HUES64 (cell line): ENCODE measurements around the gene TGFBR3.

ENCODE experiments used
- H3K27ac ChIP-seq: 2 replicates; pipeline ENCODE4 v1.7.0; 2013; ENCODE audit warnings: low read depth, low read length, inconsistent platforms
- H3K27me3 ChIP-seq: 2 replicates; pipeline ENCODE4 v1.6.1; 2013; ENCODE audit warnings: mild to moderate bottlenecking, low read length; ENCODE audit not compliant: insufficient read depth
- H3K36me3 ChIP-seq: 2 replicates; pipeline ENCODE4 v1.6.1; 2013; ENCODE audit warnings: mild to moderate bottlenecking, low read length; ENCODE audit not compliant: insufficient read depth
- H3K4me1 ChIP-seq: 2 replicates; pipeline ENCODE4 v1.6.1; 2013; ENCODE audit warnings: mild to moderate bottlenecking, low read length, moderate library complexity; ENCODE audit not compliant: insufficient read depth
- H3K4me3 ChIP-seq: 2 replicates; pipeline ENCODE4 v1.5.1; 2013; ENCODE audit warnings: mild to moderate bottlenecking, low read length, moderate library complexity
- H3K9ac ChIP-seq: 2 replicates; pipeline ENCODE4 v1.6.1; 2013; ENCODE audit warnings: mild to moderate bottlenecking, low read depth, low read length
- H3K9me3 ChIP-seq: 2 replicates; pipeline ENCODE4 v1.6.1; 2013; ENCODE audit warnings: low read depth, low read length; ENCODE audit not compliant: insufficient read depth
- WGBS: fragments of 150-250, 120-280 bp; methylation state at CpG from one replicate; pipeline ENCODE4 v1.1.7; 2013; ENCODE audit warnings: missing lambda C conversion rate; 5-methylcytosine and 5-hydroxymethylcytosine counted together

Gene TGFBR3

DNA sequence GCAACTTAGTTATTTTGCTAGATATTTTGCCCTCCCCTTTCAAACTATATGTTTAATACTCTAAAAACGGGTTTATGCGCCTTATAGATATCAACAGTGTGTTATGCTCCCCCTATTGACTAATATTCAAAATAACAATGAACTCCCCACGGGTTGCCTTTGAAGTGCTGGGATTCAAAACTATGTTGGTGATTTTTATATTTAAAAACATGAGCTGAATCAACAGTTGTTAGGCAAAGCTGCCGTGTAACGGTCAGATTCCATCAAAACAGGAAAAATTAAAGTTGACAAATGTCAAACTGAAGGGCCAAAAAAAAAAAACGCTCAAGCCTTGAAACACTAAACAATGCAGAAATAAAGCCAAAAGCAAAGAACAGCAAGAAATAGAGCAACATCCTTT, 2.5 kb downstream of the TGFBR3 start:
- H3K36me3 ChIP-seq = no peaks in the 10 kb centered on the region
- 82% methylated on average over 5 of the region's 6 CpGs for WGBS
- H3K27ac ChIP-seq = no peak overlapping the region
- H3K9me3 ChIP-seq = no peaks in the 10 kb centered on the region
- no peak overlapping the region for H3K4me3 ChIP-seq
- peaks cover 7% of the 10 kb centered on the region; the same call in 1 of the 2 replicates for H3K4me1 ChIP-seq
- H3K9ac ChIP-seq = no peak overlapping the region
- H3K27me3 ChIP-seq = peaks cover 47% of the 10 kb centered on the region

DNA sequence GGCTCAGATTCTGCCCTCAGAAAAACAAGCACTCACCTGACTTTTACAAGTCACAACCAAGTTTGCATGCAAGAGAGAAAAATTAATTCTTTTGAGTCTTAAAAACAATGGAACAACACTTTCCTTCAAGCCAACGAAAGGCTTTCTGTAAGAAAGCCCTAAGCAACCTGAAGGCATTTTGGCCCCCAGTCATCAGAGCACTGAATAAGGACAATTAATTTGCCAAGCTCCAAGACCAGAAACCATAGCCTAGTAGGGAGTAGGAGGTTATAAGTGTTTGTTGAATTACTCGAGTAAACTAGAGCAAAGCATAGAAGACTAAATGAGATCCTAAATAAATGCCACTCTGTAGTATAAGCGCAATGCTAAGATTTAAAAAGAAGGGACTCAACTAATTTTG, 4.7 kb downstream of the TGFBR3 start:
- no peak overlapping the region for H3K27ac ChIP-seq
- peaks cover 30% of the 10 kb centered on the region for H3K27me3 ChIP-seq
- H3K4me1 ChIP-seq = peaks cover 7% of the 10 kb centered on the region; the same call in 1 of the 2 replicates
- no peaks in the 10 kb centered on the region for H3K9me3 ChIP-seq
- H3K9ac ChIP-seq = no peak overlapping the region
- 89% methylated on average over 3 of the region's 3 CpGs for WGBS
- H3K4me3 ChIP-seq = no peak overlapping the region
- no peaks in the 10 kb centered on the region for H3K36me3 ChIP-seq

DNA sequence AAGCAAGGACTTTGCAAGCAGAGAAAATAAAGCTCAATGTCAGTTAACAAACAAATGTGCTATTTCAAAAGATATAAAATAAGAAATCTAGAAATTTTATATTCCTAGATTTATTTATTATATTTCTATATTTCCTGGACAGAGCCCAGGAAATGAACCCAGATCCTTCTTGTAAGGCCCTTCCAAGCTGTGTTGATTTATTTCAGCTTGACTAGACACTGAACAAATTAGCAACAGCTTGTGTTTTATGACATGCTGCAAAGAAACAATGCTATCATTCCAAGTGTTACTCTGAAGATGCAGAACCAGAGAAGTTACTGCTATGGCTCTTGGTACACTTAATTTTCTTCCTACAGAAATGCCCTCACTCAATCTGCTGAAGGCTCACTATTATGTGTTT, 6.2 kb downstream of the TGFBR3 start:
- H3K36me3 ChIP-seq = no peaks in the 10 kb centered on the region
- H3K27ac ChIP-seq = no peak overlapping the region
- no peak overlapping the region for H3K4me3 ChIP-seq

DNA sequence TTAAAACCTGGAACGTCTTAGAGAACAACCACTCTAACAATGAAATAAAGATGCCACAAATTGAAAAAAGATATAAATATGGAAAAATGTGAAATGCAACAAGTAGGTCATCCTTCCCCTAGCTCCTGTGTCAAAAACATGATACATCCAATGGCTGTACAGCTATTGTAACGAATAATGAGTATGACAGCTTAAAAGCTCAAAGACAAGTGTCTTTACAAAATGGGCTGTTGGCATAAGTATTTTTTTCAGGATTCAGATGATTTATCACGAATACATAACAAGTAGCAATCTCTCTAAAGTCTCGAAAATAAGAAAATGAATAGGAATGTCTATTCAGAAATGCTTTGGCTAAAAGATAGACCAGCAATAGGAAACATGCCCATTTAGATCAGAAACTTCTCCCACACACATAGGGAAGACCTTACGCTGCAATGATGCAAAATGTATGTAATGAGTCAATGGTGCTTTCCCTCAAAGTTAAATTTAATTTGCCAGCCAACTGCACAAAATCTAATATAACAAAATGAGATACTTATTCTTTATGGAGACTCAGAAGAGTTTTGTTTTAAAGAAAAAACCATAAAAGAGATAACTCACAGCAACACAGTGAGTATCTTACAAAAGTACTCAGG, 8.3 kb downstream of the TGFBR3 start:
- H3K9ac ChIP-seq = no peak overlapping the region
- WGBS = 89% methylated on average over 3 of the region's 5 CpGs
- H3K4me3 ChIP-seq = no peak overlapping the region
- no peaks in the 10 kb centered on the region for H3K36me3 ChIP-seq
- no peak overlapping the region for H3K27ac ChIP-seq
- H3K9me3 ChIP-seq = no peaks in the 10 kb centered on the region
- H3K4me1 ChIP-seq = 0 out of 2 replicates have a peak, but pooled peaks cover 3% of the 10 kb centered on the region
- H3K27me3 ChIP-seq = no peaks in the 10 kb centered on the region

More for the DNA sequence above, 6.2 kb downstream of the TGFBR3 start:
- Histone ChIP-seq H3K9me3 (no peaks in the 10 kb centered on the region), H3K9ac (no peak overlapping the region), H3K27me3 (peaks cover 15% of the 10 kb centered on the region), H3K4me1 (peaks cover 3% of the 10 kb centered on the region; the same call in 1 of the 2 replicates)

DNA sequence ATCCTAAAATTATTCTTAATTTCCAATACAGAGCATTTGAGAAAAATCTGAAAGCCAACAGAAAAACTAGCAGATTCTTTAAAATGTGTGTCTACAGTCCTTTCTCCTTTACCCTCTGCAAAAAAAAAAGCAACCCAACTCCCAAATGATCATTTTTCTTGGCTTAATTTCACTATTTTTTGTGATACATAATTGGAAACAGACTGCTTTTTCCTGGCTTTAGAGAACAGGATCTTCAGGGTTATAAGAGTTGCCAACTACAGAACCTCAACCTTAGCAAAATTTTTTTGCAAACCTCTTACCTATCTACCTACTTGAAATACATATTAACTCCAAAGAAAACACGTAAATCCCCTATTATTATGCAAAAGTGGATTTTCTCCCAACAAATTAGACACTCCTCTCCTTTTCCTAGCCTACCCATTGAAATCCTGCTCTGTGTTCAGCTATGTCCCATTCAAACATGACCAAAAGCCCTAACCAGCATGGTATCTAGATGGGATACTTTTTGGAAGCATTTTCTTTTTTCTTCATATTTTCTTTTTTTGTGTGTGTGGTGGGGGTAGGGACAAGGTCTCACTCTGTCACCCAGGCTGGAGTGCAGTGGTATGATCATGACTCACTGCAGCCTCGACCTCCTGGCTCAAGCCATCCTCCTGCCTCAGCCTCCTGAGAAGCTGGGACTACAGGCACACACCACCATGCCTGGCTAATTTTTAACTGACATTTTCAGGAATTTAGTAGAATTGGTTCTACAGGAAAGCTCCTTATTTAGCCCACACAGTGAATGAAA, 9.0 kb downstream of the TGFBR3 start:
- 0 out of 2 replicates have a peak, but pooled peaks cover 3% of the 10 kb centered on the region for H3K4me1 ChIP-seq
- H3K4me3 ChIP-seq = no peak overlapping the region
- H3K36me3 ChIP-seq = no peaks in the 10 kb centered on the region
- 86% methylated on average over 2 of the region's 2 CpGs for WGBS
- no peak overlapping the region for H3K27ac ChIP-seq
- H3K9me3 ChIP-seq = no peaks in the 10 kb centered on the region
- no peak overlapping the region for H3K9ac ChIP-seq
- H3K27me3 ChIP-seq = no peaks in the 10 kb centered on the region

DNA sequence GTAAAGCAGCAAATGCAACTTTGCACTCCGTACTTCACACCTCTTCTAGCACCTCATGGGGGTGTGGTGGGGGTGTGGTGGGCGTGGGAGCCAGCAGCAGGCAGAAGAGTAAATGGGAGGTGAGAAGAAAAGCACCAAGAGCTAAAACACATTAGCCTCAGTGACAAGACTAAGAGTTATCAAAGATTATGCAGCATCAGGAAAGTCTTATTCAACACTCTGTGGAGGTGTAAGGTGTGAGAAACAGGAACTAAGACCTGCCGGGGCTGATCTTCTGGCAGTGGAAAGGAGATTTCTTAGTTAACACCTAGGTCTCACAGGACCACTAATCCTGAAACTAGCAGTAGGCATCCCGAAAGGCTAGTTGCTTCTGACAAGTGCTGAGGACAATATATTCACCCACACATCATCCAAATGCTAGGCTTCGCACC, 9.9 kb downstream of the TGFBR3 start:
- no peak overlapping the region for H3K4me3 ChIP-seq
- no peaks in the 10 kb centered on the region for H3K27me3 ChIP-seq
- no peak overlapping the region for H3K27ac ChIP-seq
- whole genome bisulfite sequencing = 82% methylated on average over 3 of the region's 5 CpGs
- H3K9ac ChIP-seq = no peak overlapping the region
- H3K4me1 ChIP-seq = 0 out of 2 replicates have a peak, but pooled peaks cover 1% of the 10 kb centered on the region
- H3K9me3 ChIP-seq = no peaks in the 10 kb centered on the region
- no peaks in the 10 kb centered on the region for H3K36me3 ChIP-seq

DNA sequence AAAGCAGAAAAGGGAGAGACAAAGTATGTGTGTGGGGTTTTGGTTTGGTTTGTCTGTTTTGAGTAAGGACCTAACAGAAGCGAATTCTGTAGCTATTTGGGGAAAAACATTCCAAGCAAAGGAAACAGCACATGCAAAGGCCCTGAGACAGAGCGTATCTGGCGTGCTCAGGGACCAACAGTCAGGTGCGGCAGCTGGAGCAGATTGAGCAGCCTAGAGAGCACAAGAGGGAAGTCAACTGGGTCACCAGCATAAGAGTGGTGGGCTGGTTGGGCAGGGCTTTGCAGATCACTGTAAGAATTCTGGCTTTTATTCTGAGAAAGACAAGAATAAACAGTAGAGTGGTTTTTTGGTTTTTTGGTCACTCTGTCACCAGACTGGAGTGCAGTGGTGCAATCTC, 11.8 kb downstream of the TGFBR3 start:
- Histone ChIP-seq H3K9ac (no peak overlapping the region), H3K9me3 (no peaks in the 10 kb centered on the region), H3K4me1 (no peaks in the 10 kb centered on the region), H3K27ac (no peak overlapping the region), H3K27me3 (no peaks in the 10 kb centered on the region), H3K4me3 (no peak overlapping the region), H3K36me3 (no peaks in the 10 kb centered on the region)
- WGBS = 94% methylated on average over 4 of the region's 4 CpGs

DNA sequence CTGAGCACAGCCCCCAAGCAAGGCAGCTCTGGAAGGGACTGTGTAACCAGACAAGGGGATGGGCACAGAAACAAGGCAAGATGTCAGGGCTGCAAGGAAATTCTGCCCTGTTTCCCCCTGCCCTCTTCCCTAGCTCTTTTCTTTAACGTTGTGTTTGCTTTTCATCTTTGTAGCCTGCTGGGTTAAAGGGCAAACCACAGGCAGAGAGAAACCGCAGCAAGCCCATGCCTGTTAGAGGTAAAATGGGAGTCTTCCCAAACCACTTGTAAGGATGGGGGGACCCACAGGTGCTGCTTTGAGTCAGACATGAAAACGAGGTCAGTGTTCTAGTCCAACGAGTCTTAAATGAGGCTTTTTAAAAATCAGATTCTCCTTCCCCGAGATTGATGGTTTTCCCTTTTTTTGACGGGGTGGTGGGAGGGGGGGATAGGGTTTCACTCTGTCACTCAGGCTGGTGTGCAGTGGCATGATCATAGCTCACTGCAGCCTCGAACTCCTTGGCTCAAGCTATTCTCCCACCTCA, 13.3 kb downstream of the TGFBR3 start:
- H3K9me3 ChIP-seq = no peaks in the 10 kb centered on the region
- H3K27ac ChIP-seq = no peak overlapping the region
- no peak overlapping the region for H3K9ac ChIP-seq
- H3K4me1 ChIP-seq = no peaks in the 10 kb centered on the region
- whole genome bisulfite sequencing = 70% methylated on average over 6 of the region's 7 CpGs
- H3K36me3 ChIP-seq = no peaks in the 10 kb centered on the region
- H3K4me3 ChIP-seq = no peak overlapping the region
- H3K27me3 ChIP-seq = no peaks in the 10 kb centered on the region

DNA sequence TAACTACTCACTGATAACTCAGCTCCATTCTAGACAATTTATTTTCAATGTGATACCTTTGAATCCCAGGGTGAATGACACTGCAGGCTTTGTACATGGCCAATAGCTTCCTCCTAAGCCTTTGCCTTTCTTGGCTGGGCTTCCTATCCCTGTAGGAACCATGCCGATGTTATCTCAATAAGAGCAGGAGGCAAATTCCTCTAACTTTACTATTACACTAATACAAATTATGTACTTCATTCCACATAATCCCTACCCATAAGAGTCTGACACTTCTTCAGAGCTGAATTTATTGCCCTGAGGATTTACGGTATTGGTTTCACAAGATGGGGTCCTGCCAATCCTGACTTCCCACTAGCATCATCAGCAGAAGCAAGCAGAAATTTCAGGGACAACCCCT, 14.0 kb downstream of the TGFBR3 start:
- H3K9ac ChIP-seq = no peak overlapping the region
- 90% methylated on average over 2 of the region's 2 CpGs for WGBS
- no peaks in the 10 kb centered on the region for H3K4me1 ChIP-seq
- H3K4me3 ChIP-seq = no peak overlapping the region
- no peaks in the 10 kb centered on the region for H3K27me3 ChIP-seq
- no peaks in the 10 kb centered on the region for H3K9me3 ChIP-seq
- no peaks in the 10 kb centered on the region for H3K36me3 ChIP-seq
- H3K27ac ChIP-seq = no peak overlapping the region

DNA sequence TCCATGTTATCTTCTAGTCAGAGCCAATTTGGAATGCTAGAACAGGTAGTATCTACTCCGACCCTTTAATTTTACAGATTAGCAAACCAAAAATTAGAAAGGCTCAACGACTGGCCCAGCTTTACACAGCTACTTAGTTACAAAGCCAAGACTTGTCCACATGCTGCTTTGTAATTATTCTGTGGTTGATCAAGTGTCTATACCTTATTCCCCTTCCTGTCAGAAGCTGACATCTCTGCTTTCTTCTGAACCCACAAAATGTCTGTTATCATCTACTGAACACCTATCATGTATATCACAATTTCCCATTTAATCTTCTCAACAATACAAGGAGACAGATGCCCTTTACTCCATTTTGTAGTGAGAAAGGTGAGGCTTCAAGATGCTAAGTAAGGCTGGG, 15.6 kb downstream of the TGFBR3 start:
- Histone ChIP-seq H3K36me3 (no peaks in the 10 kb centered on the region), H3K27me3 (no peaks in the 10 kb centered on the region), H3K9ac (no peak overlapping the region), H3K27ac (no peak overlapping the region), H3K4me3 (no peak overlapping the region), H3K4me1 (no peaks in the 10 kb centered on the region), H3K9me3 (no peaks in the 10 kb centered on the region)
- WGBS = 100% methylated on average over 2 of the region's 2 CpGs

DNA sequence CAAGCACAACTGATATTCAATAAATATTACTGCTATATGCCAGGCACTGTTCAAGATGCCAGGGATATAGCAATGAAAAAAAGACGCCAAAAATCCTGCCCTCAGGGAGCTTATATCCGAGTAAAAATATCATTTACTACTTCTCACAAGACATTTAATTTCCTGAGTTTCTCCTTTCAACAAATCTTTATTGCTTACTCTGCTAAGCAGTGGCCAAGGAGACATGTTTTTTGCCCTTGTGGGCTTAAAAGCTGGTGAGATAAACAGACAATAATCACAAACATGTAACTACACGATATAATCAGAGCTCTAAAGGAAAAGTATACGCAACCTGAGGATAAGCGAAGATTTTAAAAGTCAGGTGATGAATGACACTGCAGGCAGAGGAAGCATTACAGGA, 19.5 kb downstream of the TGFBR3 start:
- H3K9me3 ChIP-seq = no peaks in the 10 kb centered on the region

More for the DNA sequence above, 19.5 kb downstream of the TGFBR3 start:
- H3K9ac ChIP-seq = no peak overlapping the region
- no peaks in the 10 kb centered on the region for H3K4me1 ChIP-seq
- WGBS = 95% methylated on average over 5 of the region's 5 CpGs
- no peaks in the 10 kb centered on the region for H3K27me3 ChIP-seq
- H3K36me3 ChIP-seq = no peaks in the 10 kb centered on the region
- H3K4me3 ChIP-seq = no peak overlapping the region
- no peak overlapping the region for H3K27ac ChIP-seq
